Epithelial cell of esophagus (primary cell): ENCODE results near the gene NFATC1.

Source experiments
- DNase-seq: peaks from one replicate; pipeline ENCODE4 v3.0.0; 2010; ENCODE audit warnings: low read depth
- H3K4me3 ChIP-seq: 2 replicates; pipeline ENCODE4 v1.5.1; 2011; ENCODE audit warnings: mild to moderate bottlenecking, low read length, control low read depth
- CTCF ChIP-seq: IDR thresholded peaks from 2 replicates; pipeline ENCODE4 v1.5.1; 2011; ENCODE audit warnings: low read depth, mild to moderate bottlenecking, low read length, control low read depth, inconsistent platforms; ENCODE audit not compliant: insufficient read depth; ENCODE audit errors: missing control alignments

The NFATC1 gene

GRCh38 chr18:79576686-79577351 lies 181.1 kb downstream of the NFATC1 start:
- TF ChIP-seq CTCF = no peak
- no peak overlapping the region for H3K4me3 ChIP-seq
- DNase-seq = no peak

GRCh38 chr18:79577451-79578395 lies 182.0 kb downstream of the NFATC1 start:
- TF ChIP-seq CTCF = no peak
- no peak overlapping the region for H3K4me3 ChIP-seq
- DNase-seq = no peak

- no peak for TF ChIP-seq CTCF
- no peak for DNase-seq
- no peak overlapping the region for H3K4me3 ChIP-seq
Measured at GRCh38 chr18:79578396-79579260, 182.9 kb downstream of the NFATC1 start.
